ENCODE data around the gene CUX1. TPM values are rescaled to one million over a fixed set of nuclear protein-coding genes. Genes with fewer than 3 reads are reported as not detected.

Gene CUX1
- total RNA-seq, 1 experiment from 2014 or later: 53.5 TPM

- no peaks in the 10 kb centered on the region for H3K23me2 ChIP-seq (ENCODE audit: insufficient read length, low read depth, low read length, poor library complexity, severe bottlenecking)
- peaks cover 2% of the 10 kb centered on the region for H3K79me1 ChIP-seq (ENCODE audit: insufficient read depth, low read depth, low read length, poor library complexity, severe bottlenecking)
- no CpG with 5 or more reads among the region's 4 CpGs for WGBS (ENCODE audit: extremely low coverage, insufficient read length, low lambda C conversion rate)
- no peaks in the 10 kb centered on the region for H3K27me3 ChIP-seq (ENCODE audit: insufficient read depth, low read length)
- Mint-ChIP-seq H3K4me3 (no peak overlapping the region), H3K36me3 (ENCODE audit: insufficient read depth in 1 of 3, low read depth in 3 of 3) (peaks cover 0 to 14% (median 8%) of the 10 kb centered on the region in 3 experiments; a peak in 5 of 7 replicates), H3K27ac (no peak overlapping the region), H3K4me1 (peaks cover 38 to 39% of the 10 kb centered on the region in 2 experiments), H3K27me3 (ENCODE audit: low read depth) (no peaks in the 10 kb centered on the region), H3K9me3 (no peaks in the 10 kb centered on the region)
- peaks cover 2% of the 10 kb centered on the region; the same call in 1 of the 2 replicates for H3K4me1 ChIP-seq (ENCODE audit: insufficient read depth, low read length)
- no peaks in the 10 kb centered on the region for H3K9me3 ChIP-seq (ENCODE audit: control insufficient read depth, low read depth, low read length)
- no peak overlapping the region for H2AK5ac ChIP-seq (ENCODE audit: insufficient read length, low read length)
- H3K9ac ChIP-seq (ENCODE audit: extremely low read depth, insufficient read length, low read length): no peak overlapping the region
- no peak overlapping the region for H3K14ac ChIP-seq (ENCODE audit: insufficient read depth, low read length)
- H3K79me2 ChIP-seq (ENCODE audit: insufficient read depth, low read length): peaks cover 8% of the 10 kb centered on the region; the same call in 1 of the 2 replicates
- H3K23ac ChIP-seq (ENCODE audit: insufficient read length, low read depth, low read length): no peak overlapping the region
- no peak overlapping the region for H3K18ac ChIP-seq (ENCODE audit: insufficient read length, low read depth, low read length)
- H2BK20ac ChIP-seq (ENCODE audit: low read depth, low read length, poor library complexity, severe bottlenecking): no peak overlapping the region
- H2BK120ac ChIP-seq (ENCODE audit: low read depth, low read length, poor library complexity, severe bottlenecking): no peak overlapping the region
- H2BK5ac ChIP-seq (ENCODE audit: insufficient read length, low read length): no peak overlapping the region
- no peak overlapping the region for H4K8ac ChIP-seq (replicated peaks; ENCODE audit: insufficient read length, low read depth, low read length)
- TF ChIP-seq CTCF (conservative IDR thresholded peaks at IDR 0.05): no peak
- no peak overlapping the region for H2BK15ac ChIP-seq (ENCODE audit: low read depth, low read length)
- H3K56ac ChIP-seq (ENCODE audit: insufficient read length, low read depth, low read length): no peak overlapping the region
- H4K5ac ChIP-seq (ENCODE audit: insufficient read length, low read depth, low read length): no peak overlapping the region
- H2AFZ ChIP-seq (ENCODE audit: low read length): no peak overlapping the region
- no peak overlapping the region for H3T11ph ChIP-seq (ENCODE audit: low read length)
- no peak for DNase-seq
- no peak overlapping the region for H3K27ac ChIP-seq (ENCODE audit: insufficient read length, low read depth, low read length)
- no peak overlapping the region for H4K91ac ChIP-seq (ENCODE audit: insufficient read length, low read depth, low read length)
- no peaks in the 10 kb centered on the region for H4K20me1 ChIP-seq (ENCODE audit: control insufficient read depth, insufficient read depth, insufficient read length)
- H2BK12ac ChIP-seq (ENCODE audit: insufficient read length, low read depth, low read length): no peak overlapping the region
- H3K4me2 ChIP-seq (ENCODE audit: insufficient read depth, insufficient read length, low read length): no peak overlapping the region
- H3K4ac ChIP-seq (ENCODE audit: low read depth, low read length): no peak overlapping the region
Observed at GRCh38 chr7:101948650-101949049, 131.2 kb downstream of the CUX1 start.

All from H9 (cell line).